ENCODE data around the gene ARHGAP15.

- TF ChIP-seq, protein P1, sequence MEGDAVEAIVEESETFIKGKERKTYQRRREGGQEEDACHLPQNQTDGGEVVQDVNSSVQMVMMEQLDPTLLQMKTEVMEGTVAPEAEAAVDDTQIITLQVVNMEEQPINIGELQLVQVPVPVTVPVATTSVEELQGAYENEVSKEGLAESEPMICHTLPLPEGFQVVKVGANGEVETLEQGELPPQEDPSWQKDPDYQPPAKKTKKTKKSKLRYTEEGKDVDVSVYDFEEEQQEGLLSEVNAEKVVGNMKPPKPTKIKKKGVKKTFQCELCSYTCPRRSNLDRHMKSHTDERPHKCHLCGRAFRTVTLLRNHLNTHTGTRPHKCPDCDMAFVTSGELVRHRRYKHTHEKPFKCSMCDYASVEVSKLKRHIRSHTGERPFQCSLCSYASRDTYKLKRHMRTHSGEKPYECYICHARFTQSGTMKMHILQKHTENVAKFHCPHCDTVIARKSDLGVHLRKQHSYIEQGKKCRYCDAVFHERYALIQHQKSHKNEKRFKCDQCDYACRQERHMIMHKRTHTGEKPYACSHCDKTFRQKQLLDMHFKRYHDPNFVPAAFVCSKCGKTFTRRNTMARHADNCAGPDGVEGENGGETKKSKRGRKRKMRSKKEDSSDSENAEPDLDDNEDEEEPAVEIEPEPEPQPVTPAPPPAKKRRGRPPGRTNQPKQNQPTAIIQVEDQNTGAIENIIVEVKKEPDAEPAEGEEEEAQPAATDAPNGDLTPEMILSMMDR (IDR thresholded peaks at IDR 0.05), result no peak
- TF ChIP-seq EP300 (IDR thresholded peaks at IDR 0.05; ENCODE audit: low read depth), result no peak
- TF ChIP-seq POLR2AphosphoS5 (IDR thresholded peaks at IDR 0.05), result no peak
- no peak for TF ChIP-seq POLR2A (IDR thresholded peaks at IDR 0.05)
Measured at GRCh38 chr2:143762176-143762928, 633.1 kb downstream of the ARHGAP15 start.

Data from transverse colon (tissue), 4 donors.